HEK293 (cell line): ENCODE data around the gene APLP2.

Experiments used
- CTCF ChIA-PET: fragments of 350-600 bp; formaldehyde crosslinking; extraction: SDS; loops from one replicate; lab custom pipeline; 2021; ENCODE audit warnings: antibody characterized with exemption; lab: Yijun Ruan, JAX
- POLR2A ChIA-PET: fragments of 300-600 bp; formaldehyde crosslinking; extraction: SDS; loops from one replicate; lab custom pipeline; 2020; ENCODE audit warnings: antibody characterized with exemption, inconsistent platforms; lab: Yijun Ruan, JAX
- H3K27ac ChIP-seq: fragments of 200-500 bp; sonication (Bioruptor generic); 2 replicates; pipeline ENCODE4 v1.5.1; 2014; ENCODE audit warnings: low read depth, low read length, control low read depth, inconsistent platforms; ENCODE audit errors: extremely low read depth
- H3K36me3 ChIP-seq, 2 experiments: fragments of 200-500 bp in 1 of 2; sonication (Bioruptor generic) in 1 of 2; 1 replicate in 1 of 2; 2 replicates in 1 of 2; pipeline ENCODE4 v1.5.1; 2014 to 2017; ENCODE audit warnings: inconsistent platforms in 2 of 2, low read length in 2 of 2; ENCODE audit not compliant: control insufficient read depth in 2 of 2, insufficient read depth in 1 of 2
- H3K4me1 ChIP-seq: fragments of 200-500 bp; sonication (Bioruptor generic); 2 replicates; pipeline ENCODE4 v1.5.1; 2014; ENCODE audit warnings: mild to moderate bottlenecking, low read length, inconsistent platforms; ENCODE audit not compliant: control insufficient read depth, insufficient read depth
- H3K4me3 ChIP-seq: 2 replicates; pipeline ENCODE4 v1.5.1; 2011; ENCODE audit warnings: low read depth, mild to moderate bottlenecking, control low read depth, low read length, moderate library complexity
- H3K9me3 ChIP-seq: fragments of 200-500 bp; sonication (Bioruptor generic); 2 replicates; pipeline ENCODE4 v1.5.1; 2014; ENCODE audit warnings: low read depth, low read length, inconsistent platforms; ENCODE audit not compliant: control insufficient read depth, insufficient read depth
- BCL11B ChIP-seq: fragments of 450-650 bp; formaldehyde crosslinking; IDR thresholded peaks from 2 replicates; pipeline ENCODE4 v1.5.1; 2016; ENCODE audit warnings: low read depth, missing biosample characterization, missing genetic modification characterization
- REPIN1 ChIP-seq: fragments of 450-650 bp; formaldehyde crosslinking; IDR thresholded peaks from 2 replicates; pipeline ENCODE4 v1.5.1; 2017; ENCODE audit warnings: missing biosample characterization, missing genetic modification characterization, low read depth
- ZBTB7A ChIP-seq: fragments of 450-650 bp; formaldehyde crosslinking; IDR thresholded peaks from 2 replicates; pipeline ENCODE4 v1.5.1; 2016; ENCODE audit warnings: low read depth, missing biosample characterization, missing genetic modification characterization
- ZNF157 ChIP-seq: fragments of 450-650 bp; formaldehyde crosslinking; IDR thresholded peaks from 2 replicates; pipeline ENCODE4 v1.5.1; 2016; ENCODE audit warnings: missing biosample characterization, missing genetic modification characterization
- ZNF169 ChIP-seq: fragments of 450-650 bp; formaldehyde crosslinking; IDR thresholded peaks from 2 replicates; pipeline ENCODE4 v1.5.1; 2016; ENCODE audit warnings: missing biosample characterization, missing genetic modification characterization
- ZNF23 ChIP-seq: fragments of 450-650 bp; formaldehyde crosslinking; IDR thresholded peaks from 2 replicates; pipeline ENCODE4 v1.5.1; 2016; ENCODE audit warnings: missing biosample characterization, missing genetic modification characterization, borderline replicate concordance
- ZNF394 ChIP-seq: fragments of 450-650 bp; formaldehyde crosslinking; IDR thresholded peaks from 2 replicates; pipeline ENCODE4 v1.5.1; 2016; ENCODE audit warnings: missing biosample characterization, missing genetic modification characterization, mild to moderate bottlenecking, moderate library complexity, borderline replicate concordance
- ZNF558 ChIP-seq: fragments of 450-650 bp; formaldehyde crosslinking; IDR thresholded peaks from 2 replicates; pipeline ENCODE4 v1.5.1; 2016; ENCODE audit warnings: missing biosample characterization, missing genetic modification characterization
- ZNF561 ChIP-seq: fragments of 450-650 bp; IDR thresholded peaks from 2 replicates; pipeline ENCODE4 v1.5.1; 2018; ENCODE audit warnings: missing biosample characterization, missing genetic modification characterization, borderline replicate concordance
- ZNF571 ChIP-seq: fragments of 450-650 bp; formaldehyde crosslinking; IDR thresholded peaks from 2 replicates; pipeline ENCODE4 v1.5.0; 2017; ENCODE audit warnings: missing biosample characterization, missing genetic modification characterization
- ZNF629 ChIP-seq: fragments of 450-650 bp; formaldehyde crosslinking; IDR thresholded peaks from 2 replicates; pipeline ENCODE4 v1.5.1; 2017; ENCODE audit warnings: missing biosample characterization, missing genetic modification characterization
- ZNF768 ChIP-seq: fragments of 450-650 bp; formaldehyde crosslinking; IDR thresholded peaks from 2 replicates; pipeline ENCODE4 v1.5.1; 2018; ENCODE audit warnings: missing biosample characterization, mild to moderate bottlenecking, missing genetic modification characterization
- TF ChIP-seq, protein P1 (sequence below): fragments of 450-650 bp; IDR thresholded peaks from 2 replicates; pipeline ENCODE4 v1.5.1; 2018; ENCODE audit warnings: missing biosample characterization, mild to moderate bottlenecking, missing genetic modification characterization
- TF ChIP-seq, protein P2 (sequence below): fragments of 450-650 bp; formaldehyde crosslinking; optimal IDR thresholded peaks from 2 replicates; pipeline ENCODE3; 2016; ENCODE audit warnings: missing biosample characterization, mild to moderate bottlenecking, missing genetic modification characterization
- TF ChIP-seq, protein P3 (sequence below): fragments of 450-650 bp; formaldehyde crosslinking; IDR thresholded peaks from 2 replicates; pipeline ENCODE4 v1.5.1; 2016; ENCODE audit warnings: missing biosample characterization, missing genetic modification characterization
- TF ChIP-seq, protein P4 (sequence below): fragments of 450-650 bp; formaldehyde crosslinking; conservative IDR thresholded peaks from 2 replicates; pipeline ENCODE4 v1.5.1; 2016; ENCODE audit warnings: low read depth, missing biosample characterization, missing genetic modification characterization
- TF ChIP-seq, protein P5 (sequence below): fragments of 450-650 bp; formaldehyde crosslinking; IDR thresholded peaks from 2 replicates; pipeline ENCODE4 v1.5.1; 2016; ENCODE audit warnings: missing biosample characterization, missing genetic modification characterization

Gene APLP2

DNA sequence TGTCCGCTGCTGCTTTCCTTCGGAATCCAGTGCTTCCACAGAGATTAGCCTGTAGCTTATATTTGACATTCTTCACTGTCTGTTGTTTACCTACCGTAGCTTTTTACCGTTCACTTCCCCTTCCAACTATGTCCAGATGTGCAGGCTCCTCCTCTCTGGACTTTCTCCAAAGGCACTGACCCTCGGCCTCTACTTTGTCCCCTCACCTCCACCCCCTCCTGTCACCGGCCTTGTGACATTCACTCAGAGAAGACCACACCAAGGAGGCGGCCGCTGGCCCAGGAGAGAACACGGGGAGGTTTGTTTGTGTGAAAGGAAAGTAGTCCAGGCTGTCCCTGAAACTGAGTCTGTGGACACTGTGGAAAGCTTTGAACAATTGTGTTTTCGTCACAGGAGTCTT, 74.4 kb downstream of the APLP2 start:
- ChIA-PET CTCF (interaction anchor here (0.6 kb wide), 1 partner anchor 61 kb away, joined by 4 read pairs; no protein-coding TSS in a partner anchor), POLR2A (no interaction called here)
- no peak overlapping the region for H3K27ac ChIP-seq
- no peaks in the 10 kb centered on the region for H3K4me1 ChIP-seq
- peaks cover 3 to 78% of the 10 kb centered on the region in 2 experiments; a peak in 2 of 3 replicates for H3K36me3 ChIP-seq
- TF ChIP-seq ZNF157 (tag by site-specific recombination), result no peak
- TF ChIP-seq, protein P1, sequence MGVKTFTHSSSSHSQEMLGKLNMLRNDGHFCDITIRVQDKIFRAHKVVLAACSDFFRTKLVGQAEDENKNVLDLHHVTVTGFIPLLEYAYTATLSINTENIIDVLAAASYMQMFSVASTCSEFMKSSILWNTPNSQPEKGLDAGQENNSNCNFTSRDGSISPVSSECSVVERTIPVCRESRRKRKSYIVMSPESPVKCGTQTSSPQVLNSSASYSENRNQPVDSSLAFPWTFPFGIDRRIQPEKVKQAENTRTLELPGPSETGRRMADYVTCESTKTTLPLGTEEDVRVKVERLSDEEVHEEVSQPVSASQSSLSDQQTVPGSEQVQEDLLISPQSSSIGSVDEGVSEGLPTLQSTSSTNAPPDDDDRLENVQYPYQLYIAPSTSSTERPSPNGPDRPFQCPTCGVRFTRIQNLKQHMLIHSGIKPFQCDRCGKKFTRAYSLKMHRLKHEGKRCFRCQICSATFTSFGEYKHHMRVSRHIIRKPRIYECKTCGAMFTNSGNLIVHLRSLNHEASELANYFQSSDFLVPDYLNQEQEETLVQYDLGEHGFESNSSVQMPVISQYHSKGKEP, result no peak
- TF ChIP-seq BCL11B (tag by site-specific recombination), result no peak
- no peak for TF ChIP-seq ZNF558 (tag by site-specific recombination)
- no peak for TF ChIP-seq ZBTB7A (tag by site-specific recombination)
- TF ChIP-seq, protein P2, sequence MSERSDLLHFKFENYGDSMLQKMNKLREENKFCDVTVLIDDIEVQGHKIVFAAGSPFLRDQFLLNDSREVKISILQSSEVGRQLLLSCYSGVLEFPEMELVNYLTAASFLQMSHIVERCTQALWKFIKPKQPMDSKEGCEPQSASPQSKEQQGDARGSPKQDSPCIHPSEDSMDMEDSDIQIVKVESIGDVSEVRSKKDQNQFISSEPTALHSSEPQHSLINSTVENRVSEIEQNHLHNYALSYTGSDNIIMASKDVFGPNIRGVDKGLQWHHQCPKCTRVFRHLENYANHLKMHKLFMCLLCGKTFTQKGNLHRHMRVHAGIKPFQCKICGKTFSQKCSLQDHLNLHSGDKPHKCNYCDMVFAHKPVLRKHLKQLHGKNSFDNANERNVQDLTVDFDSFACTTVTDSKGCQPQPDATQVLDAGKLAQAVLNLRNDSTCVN (tag by site-specific recombination), result no peak
- TF ChIP-seq ZNF169 (tag by site-specific recombination), result no peak
- TF ChIP-seq, protein P3, sequence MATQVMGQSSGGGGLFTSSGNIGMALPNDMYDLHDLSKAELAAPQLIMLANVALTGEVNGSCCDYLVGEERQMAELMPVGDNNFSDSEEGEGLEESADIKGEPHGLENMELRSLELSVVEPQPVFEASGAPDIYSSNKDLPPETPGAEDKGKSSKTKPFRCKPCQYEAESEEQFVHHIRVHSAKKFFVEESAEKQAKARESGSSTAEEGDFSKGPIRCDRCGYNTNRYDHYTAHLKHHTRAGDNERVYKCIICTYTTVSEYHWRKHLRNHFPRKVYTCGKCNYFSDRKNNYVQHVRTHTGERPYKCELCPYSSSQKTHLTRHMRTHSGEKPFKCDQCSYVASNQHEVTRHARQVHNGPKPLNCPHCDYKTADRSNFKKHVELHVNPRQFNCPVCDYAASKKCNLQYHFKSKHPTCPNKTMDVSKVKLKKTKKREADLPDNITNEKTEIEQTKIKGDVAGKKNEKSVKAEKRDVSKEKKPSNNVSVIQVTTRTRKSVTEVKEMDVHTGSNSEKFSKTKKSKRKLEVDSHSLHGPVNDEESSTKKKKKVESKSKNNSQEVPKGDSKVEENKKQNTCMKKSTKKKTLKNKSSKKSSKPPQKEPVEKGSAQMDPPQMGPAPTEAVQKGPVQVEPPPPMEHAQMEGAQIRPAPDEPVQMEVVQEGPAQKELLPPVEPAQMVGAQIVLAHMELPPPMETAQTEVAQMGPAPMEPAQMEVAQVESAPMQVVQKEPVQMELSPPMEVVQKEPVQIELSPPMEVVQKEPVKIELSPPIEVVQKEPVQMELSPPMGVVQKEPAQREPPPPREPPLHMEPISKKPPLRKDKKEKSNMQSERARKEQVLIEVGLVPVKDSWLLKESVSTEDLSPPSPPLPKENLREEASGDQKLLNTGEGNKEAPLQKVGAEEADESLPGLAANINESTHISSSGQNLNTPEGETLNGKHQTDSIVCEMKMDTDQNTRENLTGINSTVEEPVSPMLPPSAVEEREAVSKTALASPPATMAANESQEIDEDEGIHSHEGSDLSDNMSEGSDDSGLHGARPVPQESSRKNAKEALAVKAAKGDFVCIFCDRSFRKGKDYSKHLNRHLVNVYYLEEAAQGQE (tag by site-specific recombination), result no peak
- no peak for TF ChIP-seq ZNF571 (tag by site-specific recombination)
- no peak for TF ChIP-seq ZNF629
- TF ChIP-seq ZNF768 (tag by site-specific recombination), result no peak
- no peak for TF ChIP-seq ZNF561 (tag by site-specific recombination)
- no peak for TF ChIP-seq ZNF23
- TF ChIP-seq, protein P4, sequence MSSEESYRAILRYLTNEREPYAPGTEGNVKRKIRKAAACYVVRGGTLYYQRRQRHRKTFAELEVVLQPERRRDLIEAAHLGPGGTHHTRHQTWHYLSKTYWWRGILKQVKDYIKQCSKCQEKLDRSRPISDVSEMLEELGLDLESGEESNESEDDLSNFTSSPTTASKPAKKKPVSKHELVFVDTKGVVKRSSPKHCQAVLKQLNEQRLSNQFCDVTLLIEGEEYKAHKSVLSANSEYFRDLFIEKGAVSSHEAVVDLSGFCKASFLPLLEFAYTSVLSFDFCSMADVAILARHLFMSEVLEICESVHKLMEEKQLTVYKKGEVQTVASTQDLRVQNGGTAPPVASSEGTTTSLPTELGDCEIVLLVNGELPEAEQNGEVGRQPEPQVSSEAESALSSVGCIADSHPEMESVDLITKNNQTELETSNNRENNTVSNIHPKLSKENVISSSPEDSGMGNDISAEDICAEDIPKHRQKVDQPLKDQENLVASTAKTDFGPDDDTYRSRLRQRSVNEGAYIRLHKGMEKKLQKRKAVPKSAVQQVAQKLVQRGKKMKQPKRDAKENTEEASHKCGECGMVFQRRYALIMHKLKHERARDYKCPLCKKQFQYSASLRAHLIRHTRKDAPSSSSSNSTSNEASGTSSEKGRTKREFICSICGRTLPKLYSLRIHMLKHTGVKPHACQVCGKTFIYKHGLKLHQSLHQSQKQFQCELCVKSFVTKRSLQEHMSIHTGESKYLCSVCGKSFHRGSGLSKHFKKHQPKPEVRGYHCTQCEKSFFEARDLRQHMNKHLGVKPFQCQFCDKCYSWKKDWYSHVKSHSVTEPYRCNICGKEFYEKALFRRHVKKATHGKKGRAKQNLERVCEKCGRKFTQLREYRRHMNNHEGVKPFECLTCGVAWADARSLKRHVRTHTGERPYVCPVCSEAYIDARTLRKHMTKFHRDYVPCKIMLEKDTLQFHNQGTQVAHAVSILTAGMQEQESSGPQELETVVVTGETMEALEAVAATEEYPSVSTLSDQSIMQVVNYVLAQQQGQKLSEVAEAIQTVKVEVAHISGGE (tag by site-specific recombination), result no peak
- TF ChIP-seq, protein P5, sequence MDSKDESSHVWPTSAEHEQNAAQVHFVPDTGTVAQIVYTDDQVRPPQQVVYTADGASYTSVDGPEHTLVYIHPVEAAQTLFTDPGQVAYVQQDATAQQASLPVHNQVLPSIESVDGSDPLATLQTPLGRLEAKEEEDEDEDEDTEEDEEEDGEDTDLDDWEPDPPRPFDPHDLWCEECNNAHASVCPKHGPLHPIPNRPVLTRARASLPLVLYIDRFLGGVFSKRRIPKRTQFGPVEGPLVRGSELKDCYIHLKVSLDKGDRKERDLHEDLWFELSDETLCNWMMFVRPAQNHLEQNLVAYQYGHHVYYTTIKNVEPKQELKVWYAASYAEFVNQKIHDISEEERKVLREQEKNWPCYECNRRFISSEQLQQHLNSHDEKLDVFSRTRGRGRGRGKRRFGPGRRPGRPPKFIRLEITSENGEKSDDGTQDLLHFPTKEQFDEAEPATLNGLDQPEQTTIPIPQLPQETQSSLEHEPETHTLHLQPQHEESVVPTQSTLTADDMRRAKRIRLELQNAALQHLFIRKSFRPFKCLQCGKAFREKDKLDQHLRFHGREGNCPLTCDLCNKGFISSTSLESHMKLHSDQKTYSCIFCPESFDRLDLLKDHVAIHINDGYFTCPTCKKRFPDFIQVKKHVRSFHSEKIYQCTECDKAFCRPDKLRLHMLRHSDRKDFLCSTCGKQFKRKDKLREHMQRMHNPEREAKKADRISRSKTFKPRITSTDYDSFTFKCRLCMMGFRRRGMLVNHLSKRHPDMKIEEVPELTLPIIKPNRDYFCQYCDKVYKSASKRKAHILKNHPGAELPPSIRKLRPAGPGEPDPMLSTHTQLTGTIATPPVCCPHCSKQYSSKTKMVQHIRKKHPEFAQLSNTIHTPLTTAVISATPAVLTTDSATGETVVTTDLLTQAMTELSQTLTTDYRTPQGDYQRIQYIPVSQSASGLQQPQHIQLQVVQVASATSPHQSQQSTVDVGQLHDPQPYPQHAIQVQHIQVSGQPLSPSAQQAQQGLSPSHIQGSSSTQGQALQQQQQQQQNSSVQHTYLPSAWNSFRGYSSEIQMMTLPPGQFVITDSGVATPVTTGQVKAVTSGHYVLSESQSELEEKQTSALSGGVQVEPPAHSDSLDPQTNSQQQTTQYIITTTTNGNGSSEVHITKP, result no peak
- TF ChIP-seq REPIN1 (tag by site-specific recombination), result no peak
- TF ChIP-seq ZNF394, result no peak
- H3K4me3 ChIP-seq, result no peak overlapping the region
- no peaks in the 10 kb centered on the region for H3K9me3 ChIP-seq
